ENCODE data around the gene CARD9. TPM values are rescaled to one million over a fixed set of nuclear protein-coding genes. Genes with fewer than 3 reads are reported as not detected.
"Not testable (repeated sequence)": the region's sequence is repeated elsewhere in the genome, so short reads cannot be mapped to it uniquely, and the experiment has no call there.

CARD9 gene
- total RNA-seq, 4 donors from 2014 or later, result 0.28 to 14.9 (median 0.64) TPM

DNA sequence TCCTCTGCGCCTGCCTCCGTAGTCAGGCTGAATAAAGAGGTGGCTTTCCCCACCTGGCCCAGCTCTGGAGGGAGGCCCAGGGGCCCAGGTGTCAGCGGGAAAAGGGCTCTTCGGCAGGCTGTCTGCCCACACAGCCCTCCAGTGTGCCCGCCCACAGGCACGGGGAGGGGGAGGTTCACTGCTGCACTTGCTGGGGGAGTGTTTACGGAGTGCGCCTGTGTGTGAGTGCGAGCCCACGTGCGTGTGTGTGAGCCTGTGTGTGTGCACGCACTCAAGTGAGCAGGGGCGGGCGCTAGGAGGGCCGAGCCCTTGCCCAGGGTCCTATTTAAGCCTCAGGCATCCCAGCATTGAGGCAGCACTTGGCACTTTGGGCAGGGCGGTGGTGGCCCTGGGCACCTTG lies 20.8 kb downstream of the CARD9 start:
- TF ChIP-seq POLR2A (IDR thresholded peaks at IDR 0.05), result no peak
- TF ChIP-seq, protein P1, sequence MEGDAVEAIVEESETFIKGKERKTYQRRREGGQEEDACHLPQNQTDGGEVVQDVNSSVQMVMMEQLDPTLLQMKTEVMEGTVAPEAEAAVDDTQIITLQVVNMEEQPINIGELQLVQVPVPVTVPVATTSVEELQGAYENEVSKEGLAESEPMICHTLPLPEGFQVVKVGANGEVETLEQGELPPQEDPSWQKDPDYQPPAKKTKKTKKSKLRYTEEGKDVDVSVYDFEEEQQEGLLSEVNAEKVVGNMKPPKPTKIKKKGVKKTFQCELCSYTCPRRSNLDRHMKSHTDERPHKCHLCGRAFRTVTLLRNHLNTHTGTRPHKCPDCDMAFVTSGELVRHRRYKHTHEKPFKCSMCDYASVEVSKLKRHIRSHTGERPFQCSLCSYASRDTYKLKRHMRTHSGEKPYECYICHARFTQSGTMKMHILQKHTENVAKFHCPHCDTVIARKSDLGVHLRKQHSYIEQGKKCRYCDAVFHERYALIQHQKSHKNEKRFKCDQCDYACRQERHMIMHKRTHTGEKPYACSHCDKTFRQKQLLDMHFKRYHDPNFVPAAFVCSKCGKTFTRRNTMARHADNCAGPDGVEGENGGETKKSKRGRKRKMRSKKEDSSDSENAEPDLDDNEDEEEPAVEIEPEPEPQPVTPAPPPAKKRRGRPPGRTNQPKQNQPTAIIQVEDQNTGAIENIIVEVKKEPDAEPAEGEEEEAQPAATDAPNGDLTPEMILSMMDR (IDR thresholded peaks at IDR 0.05), result no peak
- H3K27ac ChIP-seq, result no peak overlapping the region
- no peak for DNase-seq

DNA sequence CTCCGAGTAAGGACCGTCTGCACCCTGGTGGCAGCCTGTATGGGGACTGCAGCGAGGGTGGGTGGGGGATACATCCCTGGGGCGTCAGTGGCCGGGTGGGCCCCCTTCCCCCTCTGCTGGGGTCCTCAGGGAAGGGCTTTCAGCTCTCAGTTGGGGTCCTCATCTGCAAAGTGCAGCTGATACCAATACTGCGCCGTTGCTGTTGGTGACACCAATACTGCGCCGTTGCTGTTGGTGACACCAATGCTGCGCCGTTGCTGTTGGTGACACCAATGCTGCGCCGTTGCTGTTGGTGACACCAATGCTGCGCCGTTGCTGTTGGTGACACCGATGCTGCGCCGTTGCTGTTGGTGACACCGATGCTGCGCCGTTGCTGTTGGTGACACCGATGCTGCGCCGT lies 21.6 kb downstream of the CARD9 start:
- H3K27me3 ChIP-seq, H3K36me3 ChIP-seq, H3K27ac ChIP-seq, H3K4me3 ChIP-seq, H3K9me3 ChIP-seq, DNase-seq, H3K4me1 ChIP-seq: not testable (repeated sequence)

More for the DNA sequence above, 20.8 kb downstream of the CARD9 start:
- Histone ChIP-seq H3K36me3 (no peaks in the 10 kb centered on the region), H3K4me3 (no peak overlapping the region), H3K27me3 (no peaks in the 10 kb centered on the region), H3K4me1 (no peaks in the 10 kb centered on the region), H3K9me3 (no peaks in the 10 kb centered on the region)

DNA sequence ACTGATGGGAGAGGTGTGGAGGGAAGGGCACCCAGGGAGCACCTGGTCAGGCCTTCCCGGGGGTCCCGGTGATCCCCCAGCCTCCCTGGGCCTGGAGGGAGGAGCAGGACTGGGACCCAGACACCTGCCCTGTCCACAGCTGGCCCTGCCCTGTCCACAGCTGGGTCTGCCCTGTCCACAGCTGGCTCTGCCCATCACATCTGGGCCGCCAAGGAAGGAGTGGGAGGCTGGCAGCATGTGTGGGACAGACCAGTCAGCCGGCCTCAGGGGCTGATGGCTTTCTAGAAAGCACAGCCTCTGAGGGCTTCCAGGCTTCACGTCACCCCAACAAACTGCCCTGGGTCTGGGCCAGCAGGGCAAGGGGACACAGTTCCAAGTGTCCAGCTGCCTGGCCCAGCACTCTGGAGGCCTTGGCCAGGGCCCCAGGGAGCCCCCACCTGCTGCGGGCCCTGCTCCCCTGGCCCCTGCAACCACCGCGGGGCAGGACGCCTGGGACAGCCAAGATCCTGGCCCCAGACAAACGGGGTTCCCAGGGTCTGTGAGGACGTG lies 22.1 kb downstream of the CARD9 start:
- DNase-seq, result no peak
- H3K4me3 ChIP-seq, result no peak overlapping the region
- peaks cover 0 to under 1% (median 0%) of the 10 kb centered on the region in 4 donors for H3K4me1 ChIP-seq
- no peaks in the 10 kb centered on the region for H3K27me3 ChIP-seq
- TF ChIP-seq, protein P1 (IDR thresholded peaks at IDR 0.05), result no peak
- no peak for TF ChIP-seq POLR2A (IDR thresholded peaks at IDR 0.05)
- no peaks in the 10 kb centered on the region for H3K36me3 ChIP-seq
- no peak overlapping the region for H3K27ac ChIP-seq
- H3K9me3 ChIP-seq, result no peaks in the 10 kb centered on the region

DNA sequence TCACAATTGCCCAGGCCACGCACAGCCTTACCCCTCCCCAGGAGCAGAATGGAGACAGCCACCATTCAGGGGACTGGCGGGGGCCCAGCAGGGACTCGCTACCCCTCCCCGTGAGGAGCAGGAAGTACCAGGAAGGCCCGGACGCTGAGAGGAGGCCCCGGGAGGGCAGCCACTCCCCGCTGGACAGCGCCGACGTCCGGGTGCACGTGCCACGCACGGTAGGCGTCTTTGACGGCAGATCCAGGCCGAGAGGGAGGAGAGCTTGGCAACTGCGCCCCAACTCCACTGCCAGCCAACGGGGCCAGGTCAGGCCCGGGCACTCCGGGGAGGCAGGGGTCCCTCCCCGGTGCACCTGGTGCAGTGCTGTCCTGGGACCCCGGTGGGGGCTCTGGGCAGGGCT lies 23.9 kb downstream of the CARD9 start:
- DNase-seq, result no peak
- Histone ChIP-seq H3K9me3 (no peaks in the 10 kb centered on the region), H3K36me3 (no peaks in the 10 kb centered on the region), H3K4me1 (peaks cover 0 to 5% (median 0%) of the 10 kb centered on the region in 4 donors), H3K27me3 (no peaks in the 10 kb centered on the region), H3K4me3 (no peak overlapping the region), H3K27ac (no peak overlapping the region)
- TF ChIP-seq POLR2A (IDR thresholded peaks at IDR 0.05), result no peak
- TF ChIP-seq, protein P1 (IDR thresholded peaks at IDR 0.05), result no peak

DNA sequence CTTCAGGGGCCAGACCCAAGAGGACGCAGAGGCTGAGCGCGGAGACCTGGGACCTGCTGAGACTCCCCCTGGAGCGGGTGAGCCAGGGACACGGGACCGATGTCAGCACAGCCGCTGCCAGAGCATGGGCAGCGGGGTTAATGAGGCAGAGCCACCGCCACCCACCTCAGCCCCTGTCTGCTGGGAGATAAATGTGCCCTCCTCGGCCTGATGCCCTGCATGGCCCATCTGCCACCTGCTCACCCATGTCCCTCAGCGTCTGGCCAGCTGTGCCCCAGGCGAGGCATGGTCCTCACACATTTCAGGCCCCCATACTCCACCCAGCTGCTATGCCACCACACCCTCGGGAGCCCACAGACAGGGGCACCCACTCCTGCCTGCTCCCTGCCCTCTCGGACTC lies 24.8 kb downstream of the CARD9 start:
- no peaks in the 10 kb centered on the region for H3K9me3 ChIP-seq
- TF ChIP-seq, protein P1 (IDR thresholded peaks at IDR 0.05), result no peak
- no peak for TF ChIP-seq POLR2A (IDR thresholded peaks at IDR 0.05)
- H3K36me3 ChIP-seq, result no peaks in the 10 kb centered on the region
- no peak for DNase-seq
- peaks cover 0 to 5% (median 0%) of the 10 kb centered on the region in 4 donors for H3K4me1 ChIP-seq
- H3K27ac ChIP-seq, result no peak overlapping the region
- H3K27me3 ChIP-seq, result no peaks in the 10 kb centered on the region
- no peak overlapping the region for H3K4me3 ChIP-seq

DNA sequence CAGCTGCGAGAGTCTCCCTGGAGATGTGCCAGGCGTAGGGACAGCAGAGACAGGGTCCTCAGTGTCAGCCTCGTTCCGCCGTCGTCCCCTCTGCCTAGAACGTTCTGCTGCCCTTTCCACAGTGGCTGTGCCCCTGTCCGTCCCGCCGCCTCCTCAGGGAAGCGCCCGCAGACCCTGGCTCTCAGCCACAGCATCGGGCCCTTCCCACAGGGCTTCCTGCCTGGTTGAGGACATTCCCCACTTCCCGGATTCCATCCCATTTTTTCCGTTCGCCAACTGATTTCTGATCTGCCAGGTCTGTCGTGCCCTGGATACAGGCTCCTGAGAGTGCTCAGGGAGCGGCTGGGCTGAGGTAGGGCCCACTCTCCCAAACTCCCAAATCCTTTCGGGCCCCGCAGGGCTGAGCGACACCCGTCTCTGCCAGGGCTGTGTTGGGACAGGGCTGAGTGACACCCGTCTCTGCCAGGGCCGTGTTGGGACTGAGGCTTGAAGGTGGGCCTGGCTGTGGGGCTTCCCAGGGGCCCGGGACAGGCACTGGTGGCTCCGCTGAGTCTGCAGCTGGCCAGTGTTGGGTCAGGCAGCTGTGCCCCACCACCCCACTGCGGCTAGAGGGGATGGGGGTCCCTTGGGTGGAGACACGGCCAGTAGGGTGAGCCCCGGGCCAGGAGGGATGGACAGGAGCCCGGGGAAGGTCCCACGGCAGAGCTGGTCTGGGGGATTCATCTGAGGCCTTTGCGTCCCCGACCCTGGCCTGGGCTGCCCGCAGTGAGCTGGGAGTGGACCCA lies 25.8 kb downstream of the CARD9 start:
- Histone ChIP-seq H3K27me3 (no peaks in the 10 kb centered on the region), H3K27ac (no peak overlapping the region), H3K9me3 (no peaks in the 10 kb centered on the region), H3K36me3 (no peaks in the 10 kb centered on the region), H3K4me1 (peaks cover 0 to 13% (median under 1%) of the 10 kb centered on the region in 4 donors), H3K4me3 (no peak overlapping the region)
- no peak for DNase-seq
- TF ChIP-seq POLR2A (IDR thresholded peaks at IDR 0.05), result no peak
- TF ChIP-seq, protein P1 (IDR thresholded peaks at IDR 0.05), result no peak

All from Peyer's patch (tissue), 4 donors.